T-cell (primary cell): ENCODE results near the gene PTPN21. TPM values are rescaled to one million over a fixed set of nuclear protein-coding genes. Genes with fewer than 3 reads are reported as not detected.

ENCODE experiments used
- ATAC-seq, 4 experiments: fragments of 200-7000 bp in 3 of 4; fragments of 150-1000 bp in 1 of 4; cut with Tn5 transposase; replicated peaks in 1 of 4; 1 replicate in 3 of 4; 2 replicates in 1 of 4; pipeline ENCODE4 v1.10.0; 2021; ENCODE audit warnings: moderate library complexity in 3 of 4, mild to moderate bottlenecking in 2 of 4, moderate number of reproducible peaks in 1 of 4
- CTCF ChIA-PET, 2 donors: fragments of 300-600 bp; sonication (Branson Sonifier 250); formaldehyde crosslinking; loops; one replicate each; lab custom pipeline; 2022; ENCODE audit warnings: antibody characterized with exemption in 2 of 2; lab: Charles Lee
- POLR2A ChIA-PET, 2 donors: fragments of 300-600 bp; sonication (Branson Sonifier 250); formaldehyde crosslinking; loops; one replicate each; lab custom pipeline; 2022; ENCODE audit warnings: antibody characterized with exemption in 2 of 2; lab: Charles Lee
- DNase-seq, 35 experiments: peaks; one replicate each; pipeline versions ENCODE4 v3.0.0 to v3.0.0-alpha.2; 2013 to 2023
- H3K27ac ChIP-seq: one replicate; pipeline ENCODE4 v1.5.1; 2013; ENCODE audit warnings: low read length
- H3K27me3 ChIP-seq, 2 experiments: replicated peaks in 1 of 2; 1 replicate in 1 of 2; 2 replicates in 1 of 2; pipeline versions ENCODE4 v1.6.1 to v1.7.0; 2013; ENCODE audit warnings: low read length in 1 of 2, mixed read lengths in 1 of 2; ENCODE audit not compliant: control insufficient read depth in 2 of 2, insufficient read depth in 2 of 2; ENCODE audit errors: extremely low read depth in 1 of 2
- H3K36me3 ChIP-seq, 2 donors: 1 replicate in 1 of 2; 2 replicates in 1 of 2; pipeline versions ENCODE4 v1.6.1 to v1.7.0; 2013; ENCODE audit warnings: low read length in 1 of 2; ENCODE audit not compliant: control insufficient read depth in 2 of 2, insufficient read depth in 1 of 2; ENCODE audit errors: extremely low read depth in 1 of 2
- H3K4me1 ChIP-seq, 2 experiments: 1 replicate in 1 of 2; 2 replicates in 1 of 2; pipeline versions ENCODE4 v1.6.1 to v1.7.0; 2013; ENCODE audit warnings: low read length in 2 of 2, mixed read lengths in 1 of 2; ENCODE audit not compliant: insufficient read depth in 2 of 2, control insufficient read depth in 1 of 2; ENCODE audit errors: extremely low read depth in 1 of 2
- H3K4me3 ChIP-seq, 2 donors: 1 replicate in 1 of 2; 2 replicates in 1 of 2; pipeline versions ENCODE4 v1.5.1 to v1.7.0; 2013; ENCODE audit warnings: mild to moderate bottlenecking in 2 of 2, low read length in 1 of 2, moderate library complexity in 1 of 2; ENCODE audit not compliant: control insufficient read depth in 1 of 2; ENCODE audit errors: extremely low read depth in 1 of 2
- H3K9me3 ChIP-seq: 2 replicates; pipeline ENCODE4 v1.7.0; 2013
- H3K27ac Mint-ChIP-seq, 2 donors: one replicate each; pipeline ENCODE4 v1.8.0; 2020 to 2021; ENCODE audit warnings: mild to moderate bottlenecking in 2 of 2, mixed read lengths in 2 of 2
- H3K27me3 Mint-ChIP-seq, 2 donors: one replicate each; pipeline ENCODE4 v1.8.0; 2021 to 2022; ENCODE audit warnings: mixed read lengths in 2 of 2
- H3K36me3 Mint-ChIP-seq: one replicate; pipeline ENCODE4 v1.8.0; 2021; ENCODE audit warnings: mixed read lengths
- H3K4me1 Mint-ChIP-seq, 3 donors: one replicate each; pipeline ENCODE4 v1.8.0; 2020 to 2022; ENCODE audit warnings: mixed read lengths in 3 of 3, mild to moderate bottlenecking in 1 of 3
- H3K4me3 Mint-ChIP-seq, 3 donors: one replicate each; pipeline ENCODE4 v1.8.0; 2020 to 2022; ENCODE audit warnings: mild to moderate bottlenecking in 3 of 3, mixed read lengths in 3 of 3, moderate library complexity in 3 of 3
- H3K9me3 Mint-ChIP-seq, 3 donors: one replicate each; pipeline ENCODE4 v1.8.0; 2020 to 2022; ENCODE audit warnings: mixed read lengths in 3 of 3
- WGBS: methylation state at CpG from one replicate; pipeline ENCODE4 v1.1.5; 2013; ENCODE audit warnings: missing lambda C conversion rate; ENCODE audit not compliant: insufficient coverage; 5-methylcytosine and 5-hydroxymethylcytosine counted together
- total RNA-seq, 35 experiments: library from RNA in 6 of 35; stranded (reverse) in 6 of 35; fragments of 120-200 nt in 1 of 35; gene quantifications; one replicate each; pipeline versions ENCODE4 v1.2.1 to v1.2.4 and lab custom pipeline; 2013 to 2026

The PTPN21 gene
- total RNA-seq, 5 donors from 2014 or later (not counting 1 experiment from before 2014, with no cell fraction given): 0.07 to 0.60 (median 0.18) TPM; not detected in 2

DNA sequence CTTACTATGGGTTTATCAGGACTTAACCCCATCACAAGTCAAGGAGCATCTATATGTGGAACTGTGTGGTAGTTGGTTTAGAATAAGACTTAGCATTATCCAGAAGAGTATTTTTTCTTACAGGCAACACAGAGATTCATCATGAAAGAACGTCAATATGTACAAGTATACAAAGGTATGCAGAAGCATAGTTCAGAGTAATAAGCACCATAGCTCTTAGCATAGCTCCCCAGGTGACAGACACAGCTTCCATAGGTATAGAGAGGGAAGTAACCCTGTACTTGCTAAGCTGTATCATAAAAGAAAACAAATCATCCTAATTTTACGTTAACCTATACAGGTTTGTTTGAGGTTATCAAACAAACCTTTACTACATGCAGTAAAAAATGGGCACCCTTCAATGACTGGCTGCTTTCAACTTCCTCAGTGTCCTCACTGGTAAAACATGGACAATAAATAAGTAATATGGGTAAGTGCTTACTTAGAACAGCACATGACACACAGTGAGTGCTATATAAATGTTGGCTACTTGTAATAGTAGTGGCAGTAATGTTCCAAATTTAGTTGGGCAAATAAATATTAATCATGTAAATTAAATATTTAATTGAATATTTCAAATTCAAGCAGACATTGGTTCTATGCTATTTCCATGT, 50.9 kb downstream of the PTPN21 start:
- H3K4me3 ChIP-seq: no peak overlapping the region
- H3K36me3 Mint-ChIP-seq: no peaks in the 10 kb centered on the region
- no peaks in the 10 kb centered on the region for H3K36me3 ChIP-seq
- H3K9me3 Mint-ChIP-seq: no peaks in the 10 kb centered on the region
- DNase-seq (no peak), ATAC-seq (no peak)
- no CpG with 5 or more reads among the region's 2 CpGs for WGBS
- no peaks in the 10 kb centered on the region for H3K4me1 Mint-ChIP-seq
- no peak overlapping the region for H3K27ac ChIP-seq
- no peaks in the 10 kb centered on the region for H3K9me3 ChIP-seq
- ChIA-PET POLR2A (interaction anchor here in 1 of 2 donors (0.7 kb wide), 1 partner anchor 498 kb away, joined by 4 read pairs; no protein-coding TSS in a partner anchor), CTCF (no interaction called here)
- H3K4me1 ChIP-seq: no peaks in the 10 kb centered on the region
- no peak overlapping the region for H3K27ac Mint-ChIP-seq
- peaks cover 0 to 11% of the 10 kb centered on the region in 2 experiments for H3K27me3 ChIP-seq
- H3K4me3 Mint-ChIP-seq: no peak overlapping the region
- H3K27me3 Mint-ChIP-seq: peaks cover 13 to 18% of the 10 kb centered on the region in 2 donors

DNA sequence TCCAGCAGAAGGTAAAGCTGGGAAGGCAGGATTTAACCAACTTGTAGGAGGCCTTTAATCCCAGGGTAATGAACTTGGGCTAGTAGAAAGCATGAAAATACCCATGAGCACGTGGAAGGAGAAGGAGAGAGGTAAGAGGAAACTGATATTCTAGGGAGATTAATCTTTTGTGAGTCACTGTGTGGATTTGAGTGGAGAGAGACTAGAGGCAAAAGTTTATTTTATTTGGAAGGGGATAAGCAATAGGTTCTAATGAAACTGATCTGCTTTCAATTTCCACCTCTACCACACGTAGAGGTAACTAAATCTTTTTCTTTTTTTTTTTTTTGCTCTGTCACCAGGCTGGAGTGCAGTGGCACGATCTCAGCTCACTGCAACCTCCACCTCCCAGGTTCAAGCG, 52.1 kb downstream of the PTPN21 start:
- no peak overlapping the region for H3K27ac Mint-ChIP-seq
- no peak for DNase-seq
- H3K9me3 Mint-ChIP-seq: no peaks in the 10 kb centered on the region
- ChIA-PET CTCF (interaction anchor here in 1 of 2 donors (0.6 kb wide), 1 partner anchor 29 kb away, joined by 6 read pairs; no protein-coding TSS in a partner anchor), POLR2A (no interaction called here)
- H3K4me3 ChIP-seq: no peak overlapping the region
- H3K27me3 Mint-ChIP-seq: peaks cover 16 to 18% of the 10 kb centered on the region in 2 donors
- no peak overlapping the region for H3K4me3 Mint-ChIP-seq
- WGBS: 29% methylated on average over 1 of the region's 4 CpGs
- H3K27me3 ChIP-seq: peaks cover 0 to 11% of the 10 kb centered on the region in 2 experiments
- no peak overlapping the region for H3K27ac ChIP-seq
- H3K9me3 ChIP-seq: no peaks in the 10 kb centered on the region
- H3K4me1 Mint-ChIP-seq: no peaks in the 10 kb centered on the region
- ATAC-seq: no peak
- H3K36me3 ChIP-seq: no peaks in the 10 kb centered on the region
- H3K36me3 Mint-ChIP-seq: no peaks in the 10 kb centered on the region
- H3K4me1 ChIP-seq: no peaks in the 10 kb centered on the region

DNA sequence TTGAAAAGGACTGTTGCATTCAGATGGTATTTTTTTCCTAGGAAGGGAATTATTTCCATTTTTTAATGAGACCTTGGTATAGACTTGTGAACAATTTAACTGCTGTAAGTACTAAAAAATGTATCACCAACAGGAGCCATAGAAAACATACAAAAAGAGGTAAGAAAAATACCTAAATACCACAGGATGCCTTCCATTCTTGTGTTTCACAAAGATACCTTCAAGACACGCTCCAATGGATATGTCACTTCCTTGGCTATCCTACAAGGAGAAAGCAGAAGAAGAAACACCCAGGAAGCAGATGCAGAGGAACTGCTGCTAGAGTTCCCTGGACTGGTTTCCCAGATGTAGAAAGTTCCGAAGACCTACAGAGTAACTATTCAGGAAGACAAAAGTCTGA, 54.2 kb downstream of the PTPN21 start:
- H3K4me3 ChIP-seq: no peak overlapping the region
- no peaks in the 10 kb centered on the region for H3K36me3 Mint-ChIP-seq
- H3K4me1 Mint-ChIP-seq: no peaks in the 10 kb centered on the region
- peaks cover 14 to 16% of the 10 kb centered on the region in 2 donors for H3K27me3 Mint-ChIP-seq
- H3K4me1 ChIP-seq: no peaks in the 10 kb centered on the region
- H3K4me3 Mint-ChIP-seq: no peak overlapping the region
- no peak overlapping the region for H3K27ac Mint-ChIP-seq
- no peaks in the 10 kb centered on the region for H3K36me3 ChIP-seq
- no peak overlapping the region for H3K27ac ChIP-seq
- H3K9me3 Mint-ChIP-seq: no peaks in the 10 kb centered on the region
- DNase-seq (no peak), ATAC-seq (no peak)
- peaks cover 0 to 7% of the 10 kb centered on the region in 2 experiments for H3K27me3 ChIP-seq
- WGBS: 0% methylated on average over 1 of the region's 2 CpGs
- POLR2A ChIA-PET: no interaction called here
- CTCF ChIA-PET: interaction anchor here in 1 of 2 donors (1.1 kb wide), 1 partner anchor 9 kb away, joined by 3 read pairs; no protein-coding TSS in a partner anchor
- no peaks in the 10 kb centered on the region for H3K9me3 ChIP-seq

DNA sequence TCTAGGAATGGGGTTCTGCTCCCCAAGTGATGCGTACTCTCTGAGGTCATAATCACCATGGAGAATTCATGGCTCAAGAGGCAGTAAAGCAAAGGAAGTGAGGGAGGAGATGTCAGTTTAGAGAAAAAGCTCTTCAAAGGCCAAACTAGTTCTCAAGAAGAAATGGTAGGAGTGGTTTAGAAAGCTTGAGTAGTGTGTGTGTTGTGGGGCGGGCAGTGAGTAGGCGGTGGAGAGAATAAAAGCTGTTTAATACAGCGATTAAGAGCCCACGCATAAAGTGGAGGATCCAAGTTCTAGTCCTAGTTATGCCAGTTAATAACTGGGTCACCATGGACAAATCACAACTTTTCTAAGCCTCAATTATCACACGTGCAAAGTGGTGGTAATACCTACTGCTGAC, 55.6 kb downstream of the PTPN21 start:
- CTCF ChIA-PET: no interaction called here
- no peak for ATAC-seq
- H3K27me3 ChIP-seq: peaks cover 0 to 9% of the 10 kb centered on the region in 2 experiments
- H3K36me3 ChIP-seq: no peaks in the 10 kb centered on the region
- H3K27ac Mint-ChIP-seq: no peak overlapping the region
- H3K4me1 ChIP-seq: no peaks in the 10 kb centered on the region
- no peak for DNase-seq
- H3K27me3 Mint-ChIP-seq: peaks cover 14 to 16% of the 10 kb centered on the region in 2 donors
- no peak overlapping the region for H3K27ac ChIP-seq
- POLR2A ChIA-PET: no interaction called here
- H3K4me1 Mint-ChIP-seq: no peaks in the 10 kb centered on the region
- no peaks in the 10 kb centered on the region for H3K9me3 Mint-ChIP-seq
- no peak overlapping the region for H3K4me3 ChIP-seq
- H3K9me3 ChIP-seq: no peaks in the 10 kb centered on the region
- no peaks in the 10 kb centered on the region for H3K36me3 Mint-ChIP-seq
- WGBS: 75% methylated on average over 2 of the region's 6 CpGs
- no peak overlapping the region for H3K4me3 Mint-ChIP-seq

DNA sequence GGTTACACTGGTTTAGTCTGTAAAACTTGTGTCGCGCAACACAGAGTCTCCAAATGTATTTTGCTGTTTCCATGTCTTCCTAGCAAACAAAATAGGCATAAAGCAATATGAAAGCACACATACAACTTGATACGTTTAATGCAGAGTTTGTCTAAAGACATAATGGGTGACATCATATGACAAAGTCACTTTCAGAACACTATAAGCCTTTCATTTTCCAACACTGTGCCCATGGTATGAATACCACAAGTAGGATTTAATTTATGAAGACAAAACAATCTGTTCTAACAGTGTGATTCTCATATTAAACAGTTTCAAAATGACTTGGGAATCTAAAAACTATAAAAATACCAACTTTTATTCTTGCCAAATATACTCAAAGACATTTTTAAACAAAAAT, 58.4 kb downstream of the PTPN21 start:
- Histone ChIP-seq H3K9me3 (no peaks in the 10 kb centered on the region), H3K36me3 (no peaks in the 10 kb centered on the region), H3K4me3 (no peak overlapping the region), H3K27me3 (peaks cover 0 to 14% of the 10 kb centered on the region in 2 experiments), H3K4me1 (peaks cover 0 to 4% of the 10 kb centered on the region in 2 experiments), H3K27ac (no peak overlapping the region)
- ATAC-seq (no peak), DNase-seq (no peak)
- H3K27ac Mint-ChIP-seq: no peak overlapping the region
- ChIA-PET CTCF (interaction anchor here in 1 of 2 donors (0.6 kb wide), 1 partner anchor 30 kb away, joined by 4 read pairs; no protein-coding TSS in a partner anchor), POLR2A (no interaction called here)
- no peaks in the 10 kb centered on the region for H3K9me3 Mint-ChIP-seq
- no CpG with 5 or more reads among the region's 3 CpGs for WGBS
- H3K36me3 Mint-ChIP-seq: no peaks in the 10 kb centered on the region
- H3K4me3 Mint-ChIP-seq: no peak overlapping the region
- H3K4me1 Mint-ChIP-seq: peaks cover 3 to 8% (median 4%) of the 10 kb centered on the region in 3 donors
- H3K27me3 Mint-ChIP-seq: peaks cover 10 to 14% of the 10 kb centered on the region in 2 donors

GRCh38 chr14:88493392-88494185, 61.2 kb downstream of the PTPN21 start:
- Histone ChIP-seq H3K36me3 (no peaks in the 10 kb centered on the region), H3K9me3 (no peaks in the 10 kb centered on the region), H3K4me1 (peaks cover 0 to 4% of the 10 kb centered on the region in 2 experiments), H3K4me3 (no peak overlapping the region), H3K27ac (no peak overlapping the region), H3K27me3 (peaks cover 0 to 14% of the 10 kb centered on the region in 2 experiments)
- Mint-ChIP-seq H3K9me3 (no peaks in the 10 kb centered on the region), H3K4me1 (peaks cover 3 to 8% (median 4%) of the 10 kb centered on the region in 3 donors), H3K27ac (no peak overlapping the region), H3K36me3 (no peaks in the 10 kb centered on the region), H3K27me3 (peaks cover 7 to 11% of the 10 kb centered on the region in 2 donors), H3K4me3 (no peak overlapping the region)
- no peak for DNase-seq
- ChIA-PET CTCF (interaction anchor here in 1 of 2 donors (0.7 kb wide), 1 partner anchor 1626 kb away, joined by 3 read pairs; no protein-coding TSS in a partner anchor), POLR2A (no interaction called here)
- WGBS: 80% methylated on average over 3 of the region's 6 CpGs
- ATAC-seq: no peak
